Muscle layer of duodenum (tissue), 2 donors: ENCODE results near the gene GNAQ.

Source experiments
- H3K27ac ChIP-seq: one replicate; pipeline ENCODE4 v1.7.0; 2013; ENCODE audit warnings: mild to moderate bottlenecking, low read length
- H3K27me3 ChIP-seq: one replicate; pipeline ENCODE4 v1.7.0; 2013; ENCODE audit warnings: low read depth, mild to moderate bottlenecking, control low read depth, low read length
- H3K36me3 ChIP-seq, 2 donors: one replicate each; pipeline ENCODE4 v1.7.0; 2013; ENCODE audit warnings: low read length in 2 of 2, control low read depth in 1 of 2, mild to moderate bottlenecking in 1 of 2; ENCODE audit not compliant: insufficient read depth in 2 of 2, control insufficient read depth in 1 of 2
- H3K4me1 ChIP-seq, 2 donors: one replicate each; pipeline ENCODE4 v1.7.0; 2013; ENCODE audit warnings: low read length in 2 of 2, mild to moderate bottlenecking in 2 of 2, control low read depth in 1 of 2, moderate library complexity in 1 of 2; ENCODE audit not compliant: insufficient read depth in 2 of 2, control insufficient read depth in 1 of 2
- H3K4me3 ChIP-seq, 2 donors: one replicate each; pipeline ENCODE4 v1.7.0; 2013; ENCODE audit warnings: low read length in 2 of 2, low read depth in 1 of 2, mild to moderate bottlenecking in 1 of 2
- H3K9me3 ChIP-seq, 2 donors: one replicate each; pipeline ENCODE4 v1.7.0; 2013; ENCODE audit warnings: low read length in 2 of 2, control low read depth in 1 of 2, mild to moderate bottlenecking in 1 of 2; ENCODE audit not compliant: control insufficient read depth in 1 of 2
- donor health status: healthy.

Gene GNAQ

GRCh38 chr9:77744841-77745430, 286.7 kb downstream of the GNAQ start:
- no peak overlapping the region for H3K27ac ChIP-seq
- H3K4me1 ChIP-seq, result peaks cover 0 to 35% of the 10 kb centered on the region in 2 donors
- H3K4me3 ChIP-seq, result no peak overlapping the region
- H3K9me3 ChIP-seq, result no peaks in the 10 kb centered on the region
- no peaks in the 10 kb centered on the region for H3K27me3 ChIP-seq
- H3K36me3 ChIP-seq, result no peaks in the 10 kb centered on the region

GRCh38 chr9:77743386-77743785, 288.2 kb downstream of the GNAQ start:
- H3K4me1 ChIP-seq, result peaks cover 0 to 30% of the 10 kb centered on the region in 2 donors
- H3K27me3 ChIP-seq, result no peaks in the 10 kb centered on the region
- no peaks in the 10 kb centered on the region for H3K9me3 ChIP-seq
- no peak overlapping the region for H3K27ac ChIP-seq
- H3K36me3 ChIP-seq, result no peaks in the 10 kb centered on the region
- H3K4me3 ChIP-seq, result no peak overlapping the region

- H3K27ac ChIP-seq, result no peak overlapping the region
- no peaks in the 10 kb centered on the region for H3K27me3 ChIP-seq
- peaks cover 0 to 20% of the 10 kb centered on the region in 2 donors for H3K4me1 ChIP-seq
- H3K36me3 ChIP-seq, result no peaks in the 10 kb centered on the region
- no peak overlapping the region for H3K4me3 ChIP-seq
- H3K9me3 ChIP-seq, result no peaks in the 10 kb centered on the region
These were observed 292.7 kb downstream of the GNAQ start for GRCh38 chr9:77738932-77739331.

GRCh38 chr9:77735494-77735893, 296.1 kb downstream of the GNAQ start:
- Histone ChIP-seq H3K36me3 (no peaks in the 10 kb centered on the region), H3K4me1 (no peaks in the 10 kb centered on the region), H3K4me3 (no peak overlapping the region), H3K9me3 (no peaks in the 10 kb centered on the region), H3K27ac (no peak overlapping the region), H3K27me3 (no peaks in the 10 kb centered on the region)

GRCh38 chr9:77731930-77732329, 299.7 kb downstream of the GNAQ start:
- Histone ChIP-seq H3K9me3 (no peaks in the 10 kb centered on the region), H3K4me1 (no peaks in the 10 kb centered on the region), H3K36me3 (peaks cover 8 to 15% of the 10 kb centered on the region in 2 donors), H3K27me3 (no peaks in the 10 kb centered on the region), H3K4me3 (no peak overlapping the region), H3K27ac (no peak overlapping the region)

DNA sequence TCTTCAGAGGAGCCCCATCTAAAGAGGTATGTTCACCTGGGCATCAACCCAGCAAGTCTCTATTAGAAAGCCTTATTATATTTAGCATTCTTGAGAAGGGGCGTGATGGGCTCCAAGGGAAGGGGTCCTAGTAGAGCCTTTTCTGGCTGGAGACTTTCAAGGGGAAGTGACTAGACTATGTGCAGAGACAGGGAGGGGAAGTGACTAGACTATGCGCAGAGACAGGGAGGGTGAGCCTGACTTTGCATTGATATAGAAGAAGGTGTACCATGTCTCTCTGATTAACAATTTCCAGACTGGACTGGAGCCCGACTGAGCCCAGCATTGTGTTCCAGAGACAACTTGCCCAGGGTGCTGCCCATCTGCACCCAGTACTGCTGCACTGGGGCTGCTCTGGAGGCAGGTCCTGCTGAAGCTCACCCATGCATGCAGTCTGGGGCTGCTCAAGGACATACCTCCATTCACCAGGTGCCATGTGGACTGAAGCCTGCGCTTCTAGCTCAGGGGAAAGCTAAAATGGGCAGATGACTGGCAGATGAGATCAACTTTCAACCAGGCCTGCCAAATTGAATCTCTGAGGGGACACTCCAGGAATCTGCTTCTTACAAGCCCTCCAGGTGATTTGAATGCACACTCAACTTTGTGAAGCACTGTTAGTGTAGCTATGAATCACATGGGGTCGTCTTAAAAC, 300.5 kb downstream of the GNAQ start:
- no peaks in the 10 kb centered on the region for H3K4me1 ChIP-seq
- peaks cover 9 to 22% of the 10 kb centered on the region in 2 donors for H3K36me3 ChIP-seq
- H3K9me3 ChIP-seq, result no peaks in the 10 kb centered on the region
- H3K27me3 ChIP-seq, result no peaks in the 10 kb centered on the region
- H3K4me3 ChIP-seq, result no peak overlapping the region
- H3K27ac ChIP-seq, result no peak overlapping the region

- Histone ChIP-seq H3K4me3 (no peak overlapping the region), H3K4me1 (no peaks in the 10 kb centered on the region), H3K27me3 (no peaks in the 10 kb centered on the region)
These were observed 302.4 kb downstream of the GNAQ start for GRCh38 chr9:77729177-77729576.

GRCh38 chr9:77726814-77727213, 304.8 kb downstream of the GNAQ start:
- no peaks in the 10 kb centered on the region for H3K27me3 ChIP-seq
- H3K4me1 ChIP-seq, result no peaks in the 10 kb centered on the region
- no peaks in the 10 kb centered on the region for H3K9me3 ChIP-seq
- no peak overlapping the region for H3K27ac ChIP-seq
- H3K4me3 ChIP-seq, result no peak overlapping the region
- peaks cover 19 to 28% of the 10 kb centered on the region in 2 donors for H3K36me3 ChIP-seq

More at GRCh38 chr9:77729177-77729576, 302.4 kb downstream of the GNAQ start:
- H3K9me3 ChIP-seq, result no peaks in the 10 kb centered on the region
- H3K36me3 ChIP-seq, result peaks cover 19 to 22% of the 10 kb centered on the region in 2 donors
- H3K27ac ChIP-seq, result no peak overlapping the region

- H3K27me3 ChIP-seq, result no peaks in the 10 kb centered on the region
- no peaks in the 10 kb centered on the region for H3K4me1 ChIP-seq
- no peak overlapping the region for H3K4me3 ChIP-seq
- no peaks in the 10 kb centered on the region for H3K9me3 ChIP-seq
- H3K36me3 ChIP-seq, result peaks cover 19 to 28% of the 10 kb centered on the region in 2 donors
- no peak overlapping the region for H3K27ac ChIP-seq
These were observed 305.3 kb downstream of the GNAQ start for GRCh38 chr9:77726289-77726688.

DNA sequence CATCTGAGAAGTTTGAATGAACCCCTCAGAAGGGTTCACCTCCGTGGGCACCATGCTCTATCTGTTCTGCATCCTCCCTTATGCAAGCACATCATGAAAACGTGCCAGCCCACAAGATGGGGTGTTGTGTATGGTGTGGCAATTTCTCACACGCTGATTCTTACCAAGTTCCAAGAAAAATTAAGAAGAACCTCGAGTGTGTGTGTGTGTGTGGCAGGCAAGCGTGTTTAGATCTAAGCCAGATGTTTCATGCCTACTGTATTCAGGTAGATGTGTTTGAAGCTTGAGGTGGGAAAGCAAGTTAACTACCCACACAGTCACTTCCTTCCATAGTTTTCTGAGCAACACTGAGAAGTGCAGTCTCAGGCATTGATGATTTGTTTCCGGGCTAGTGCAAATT, 305.8 kb downstream of the GNAQ start:
- H3K36me3 ChIP-seq, result peaks cover 19 to 28% of the 10 kb centered on the region in 2 donors
- H3K4me3 ChIP-seq, result no peak overlapping the region
- no peaks in the 10 kb centered on the region for H3K27me3 ChIP-seq
- no peaks in the 10 kb centered on the region for H3K4me1 ChIP-seq
- no peak overlapping the region for H3K27ac ChIP-seq
- no peaks in the 10 kb centered on the region for H3K9me3 ChIP-seq

- no peaks in the 10 kb centered on the region for H3K4me1 ChIP-seq
- no peak overlapping the region for H3K4me3 ChIP-seq
- no peaks in the 10 kb centered on the region for H3K27me3 ChIP-seq
- no peaks in the 10 kb centered on the region for H3K9me3 ChIP-seq
- no peak overlapping the region for H3K27ac ChIP-seq
- peaks cover 19 to 28% of the 10 kb centered on the region in 2 donors for H3K36me3 ChIP-seq
These were observed 306.4 kb downstream of the GNAQ start for GRCh38 chr9:77725046-77725694.
